GM23248 (cell line): Measurements from ENCODE around the gene RPL22.

Experiments
- EZH2 ChIP-seq: fragments of 200-600 bp; sonication (generic); IDR thresholded peaks from 2 replicates; pipeline ENCODE4 v1.6.1; 2018; ENCODE audit warnings: antibody characterized with exemption, mild to moderate bottlenecking; ENCODE audit not compliant: insufficient read depth, poor library complexity, severe bottlenecking
- EZH2phosphoT487 ChIP-seq: fragments of 200-600 bp; sonication (generic); IDR thresholded peaks from 2 replicates; pipeline ENCODE4 v1.6.1; 2018; ENCODE audit warnings: antibody characterized with exemption, moderate library complexity, mild to moderate bottlenecking, low read depth; ENCODE audit not compliant: insufficient read depth

- TF ChIP-seq EZH2phosphoT487 (no peak), EZH2 (no peak)
Observed at GRCh38 chr1:6162341-6162740, 37.1 kb downstream of the RPL22 start.
